IMR-90 (cell line): ENCODE measurements around the gene CNPY2. TPM values are rescaled to one million over a fixed set of nuclear protein-coding genes. Genes with fewer than 3 reads are reported as not detected.

Experiments used
- ATAC-seq: fragments of 200-7000 bp; cut with Tn5 transposase; 2 replicates; pipeline ENCODE4 v1.9.1; 2020; ENCODE audit warnings: low read depth, mild to moderate bottlenecking, moderate library complexity
- BruUV-seq: library from RNA; stranded (reverse); fragments of 400-500 nt; replicated peaks from 2 replicates; lab custom pipeline; 2021; lab: Mats Ljungman, UMichigan
- CTCF ChIA-PET: fragments of 300-600 bp; formaldehyde crosslinking; extraction: SDS; loops from one replicate; lab custom pipeline; 2021; ENCODE audit warnings: antibody characterized with exemption; lab: Yijun Ruan, JAX
- POLR2A ChIA-PET: fragments of 300-600 bp; sonication (Branson Sonifier 250); formaldehyde crosslinking; loops from one replicate; lab custom pipeline; 2022; ENCODE audit warnings: antibody characterized with exemption; ENCODE audit not compliant: unreplicated experiment; lab: Charles Lee
- DNase-seq: peaks from one replicate; pipeline ENCODE4 v3.0.0; 2013
- H2AFZ ChIP-seq: replicated peaks from 2 replicates; pipeline ENCODE3; 2013; ENCODE audit warnings: low read length, mild to moderate bottlenecking; ENCODE audit not compliant: poor library complexity
- H2AK5ac ChIP-seq: 2 replicates; pipeline ENCODE4 v1.6.1; 2013; ENCODE audit warnings: low read depth, low read length, inconsistent platforms
- H2AK9ac ChIP-seq: replicated peaks from 2 replicates; pipeline ENCODE3; 2013; ENCODE audit warnings: mild to moderate bottlenecking, low read depth, low read length, moderate library complexity; ENCODE audit not compliant: poor library complexity
- H2BK120ac ChIP-seq: 2 replicates; pipeline ENCODE4 v1.6.1; 2013; ENCODE audit warnings: low read depth, low read length, inconsistent platforms
- H2BK15ac ChIP-seq: 3 replicates; pipeline ENCODE4 v1.6.1; 2013; ENCODE audit warnings: low read depth, low read length, inconsistent platforms
- H2BK20ac ChIP-seq: 2 replicates; pipeline ENCODE4 v1.6.1; 2013; ENCODE audit warnings: low read depth, mild to moderate bottlenecking, inconsistent platforms, low read length, moderate library complexity
- H2BK5ac ChIP-seq: 2 replicates; pipeline ENCODE4 v1.6.1; 2013; ENCODE audit warnings: mild to moderate bottlenecking, low read depth, low read length, inconsistent platforms; ENCODE audit not compliant: poor library complexity, severe bottlenecking
- H3K14ac ChIP-seq: replicated peaks from 2 replicates; pipeline ENCODE4 v1.6.1; 2013; ENCODE audit warnings: low read depth, low read length, inconsistent platforms
- H3K18ac ChIP-seq: 2 replicates; pipeline ENCODE4 v1.6.1; 2013; ENCODE audit warnings: low read depth, low read length, control low read depth
- H3K23ac ChIP-seq: 2 replicates; pipeline ENCODE4 v1.6.1; 2013; ENCODE audit warnings: low read depth, low read length, inconsistent platforms
- H3K27ac ChIP-seq: 2 replicates; pipeline ENCODE4 v1.5.1; 2013; ENCODE audit warnings: mild to moderate bottlenecking, control low read depth, low read length; ENCODE audit not compliant: insufficient read depth
- H3K27me3 ChIP-seq: 2 replicates; pipeline ENCODE4 v1.6.1; 2013; ENCODE audit warnings: low read length; ENCODE audit not compliant: control insufficient read depth, insufficient read depth
- H3K36me3 ChIP-seq: 2 replicates; pipeline ENCODE4 v1.6.1; 2013; ENCODE audit warnings: low read length, mixed read lengths; ENCODE audit not compliant: control insufficient read depth, insufficient read depth
- H3K4ac ChIP-seq: 2 replicates; pipeline ENCODE4 v1.6.1; 2013; ENCODE audit warnings: low read depth, low read length, inconsistent platforms
- H3K4me1 ChIP-seq: 2 replicates; pipeline ENCODE4 v1.6.1; 2013; ENCODE audit warnings: low read length, mixed read lengths; ENCODE audit not compliant: control insufficient read depth, insufficient read depth
- H3K4me2 ChIP-seq: 2 replicates; pipeline ENCODE4 v1.6.1; 2013; ENCODE audit warnings: low read depth, mild to moderate bottlenecking, control low read depth, low read length, moderate library complexity
- H3K4me3 ChIP-seq: 2 replicates; pipeline ENCODE4 v1.5.1; 2013; ENCODE audit warnings: low read depth, mild to moderate bottlenecking, control low read depth, low read length, moderate library complexity; ENCODE audit not compliant: insufficient read depth
- H3K56ac ChIP-seq: 2 replicates; pipeline ENCODE4 v1.6.1; 2013; ENCODE audit warnings: low read length, inconsistent platforms; ENCODE audit not compliant: insufficient read depth; ENCODE audit errors: extremely low read depth
- H3K79me1 ChIP-seq, 2 experiments: 2 replicates each; pipeline ENCODE4 v1.6.1; 2013; ENCODE audit warnings: low read length in 2 of 2, inconsistent platforms in 1 of 2, low read depth in 1 of 2
- H3K9ac ChIP-seq: 2 replicates; pipeline ENCODE4 v1.6.1; 2013; ENCODE audit warnings: low read depth, low read length, control low read depth
- H3K9me1 ChIP-seq: 2 replicates; pipeline ENCODE4 v1.6.1; 2013; ENCODE audit warnings: low read length, inconsistent platforms; ENCODE audit not compliant: insufficient read depth
- H3K9me3 ChIP-seq: 2 replicates; pipeline ENCODE4 v1.6.1; 2013; ENCODE audit warnings: low read length; ENCODE audit not compliant: control insufficient read depth, insufficient read depth
- H4K20me1 ChIP-seq: 2 replicates; pipeline ENCODE4 v1.6.1; 2013; ENCODE audit warnings: low read length, inconsistent platforms; ENCODE audit not compliant: insufficient read depth
- H4K5ac ChIP-seq: 2 replicates; pipeline ENCODE4 v1.6.1; 2013; ENCODE audit warnings: mild to moderate bottlenecking, low read depth, low read length, control low read depth
- H4K8ac ChIP-seq, 2 experiments: 2 replicates each; pipeline ENCODE4 v1.6.1; 2013; ENCODE audit warnings: low read depth in 2 of 2, low read length in 2 of 2, control low read depth in 1 of 2, inconsistent platforms in 1 of 2
- H4K91ac ChIP-seq: 2 replicates; pipeline ENCODE4 v1.6.1; 2013; ENCODE audit warnings: low read depth, low read length, inconsistent platforms; ENCODE audit not compliant: insufficient read depth
- CEBPB ChIP-seq: IDR thresholded peaks from 2 replicates; pipeline ENCODE4 v1.6.1; 2012; ENCODE audit warnings: low read depth, low read length, improper control_type of control experiment
- CHD1 ChIP-seq: IDR thresholded peaks from 2 replicates; pipeline ENCODE4 v1.6.1; 2012; ENCODE audit warnings: low read depth, low read length, improper control_type of control experiment
- FOS ChIP-seq: fragments of 150-350 bp; IDR thresholded peaks from 2 replicates; pipeline ENCODE4 v1.6.1; 2016; ENCODE audit warnings: low read depth, low read length
- POLR2A ChIP-seq: IDR thresholded peaks from 2 replicates; pipeline ENCODE4 v1.6.1; 2012; ENCODE audit warnings: mild to moderate bottlenecking, low read depth, low read length
- USF2 ChIP-seq: fragments of 150-350 bp; IDR thresholded peaks from 2 replicates; pipeline ENCODE4 v1.6.1; 2017; ENCODE audit warnings: mild to moderate bottlenecking, antibody characterized with exemption, low read length, low read depth
- WGBS, 2 experiments: methylation state at CpG; one replicate each; pipeline versions ENCODE4 v1.1.5 to v1.1.7; 2013; ENCODE audit warnings: missing lambda C conversion rate in 2 of 2; ENCODE audit not compliant: insufficient read length in 1 of 2; ENCODE audit errors: extremely low coverage in 2 of 2; 5-methylcytosine and 5-hydroxymethylcytosine counted together
- dilution Hi-C: fragments of 300-500 bp; cut with HindIII; formaldehyde crosslinking; loops from one replicate; pipeline ENCODE4 v1.14.3; 2018; ENCODE audit warnings: low sequenced_read_pairs; ENCODE audit not compliant: unreplicated experiment
- in situ Hi-C: fragments of 300-500 bp; cut with MboI; formaldehyde crosslinking; loops from 3 replicates; pipeline ENCODE4 v1.14.3; 2019; ENCODE audit warnings: low sequenced_read_pairs, inconsistent platforms, mixed read lengths
- intact Hi-C: fragments of 100-400 bp; cut with micrococcal nuclease; formaldehyde crosslinking; loops from 2 replicates; pipeline ENCODE4 v1.10.0; 2022
- polyA plus RNA-seq, 3 experiments: library from polyadenylated mRNA; depleted of rRNA; stranded (reverse); fragments of >200 nt; gene quantifications; 2 replicates each; pipeline ENCODE4 v1.2.3, GENCODE V29; 2012; ENCODE audit warnings: low replicate concordance in 1 of 3
- total RNA-seq: library from RNA; depleted of rRNA; stranded (reverse); fragments of >200 nt; gene quantifications from 2 replicates; pipeline ENCODE4 v1.2.3, GENCODE V29; 2012

Gene CNPY2
- total and polyA plus RNA-seq, 2 of the 4 experiments (the other 2 are of a cell fraction): 65.2 to 175 TPM

DNA sequence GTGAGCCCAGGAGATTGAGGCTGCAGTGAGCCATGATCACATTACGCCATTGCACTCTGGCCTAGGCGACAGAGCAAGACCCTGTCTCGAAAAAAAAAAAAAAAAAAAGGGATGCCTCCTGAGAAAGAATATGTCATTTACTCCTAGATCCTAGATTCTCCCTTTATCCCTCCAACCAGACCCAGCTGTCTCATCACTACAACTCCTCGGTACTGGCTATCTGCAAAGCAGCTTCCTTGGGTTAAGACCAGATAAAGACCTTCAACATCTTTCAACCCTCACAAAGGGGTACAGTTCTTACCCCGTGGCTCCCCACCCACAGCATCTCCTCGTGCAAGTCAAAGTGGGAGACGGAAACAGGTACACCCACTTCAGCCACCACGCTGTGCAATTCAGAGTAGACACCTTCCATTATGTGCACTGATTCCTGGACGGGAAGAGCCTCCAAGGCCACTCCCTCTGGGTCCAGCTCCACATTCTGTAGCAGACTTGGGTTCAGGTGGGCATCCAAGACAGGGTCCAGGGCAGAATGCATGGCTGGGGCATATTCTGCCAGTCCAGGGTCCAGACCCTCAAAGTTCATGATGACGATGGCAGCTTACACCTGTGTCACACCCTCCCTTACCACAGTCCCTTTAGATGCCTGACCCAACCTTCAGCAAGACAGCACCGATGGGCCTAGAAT lies 16.9 kb upstream of the CNPY2 start:
- TF ChIP-seq CEBPB: no peak
- no peak for TF ChIP-seq FOS
- TF ChIP-seq POLR2A: no peak
- TF ChIP-seq CHD1: no peak
- TF ChIP-seq USF2: no peak
- H3K9ac ChIP-seq: peak overlapping the region; percentile 67

More for the DNA sequence above, 16.9 kb upstream of the CNPY2 start:
- Histone ChIP-seq H2BK20ac (peak overlapping the region; percentile 73; the same call in 1 of the 2 replicates), H2AK9ac (peak overlapping the region; percentile 96), H4K20me1 (no peaks in the 10 kb centered on the region), H3K4me3 (peak overlapping the region; percentile 56; the same call in 1 of the 2 replicates), H3K4me2 (peak overlapping the region; percentile 93), H3K4ac (peak overlapping the region; percentile 100), H3K9me1 (peaks cover 10% of the 10 kb centered on the region), H3K4me1 (peaks cover 5% of the 10 kb centered on the region; the same call in 1 of the 2 replicates), H4K8ac (peak overlapping the region; percentile 99 to 100), H2BK5ac (peak overlapping the region; percentile 60), H3K27me3 (no peaks in the 10 kb centered on the region), H3K27ac (peak overlapping the region; percentile 74), H4K5ac (peak overlapping the region; percentile 98), H2BK120ac (peak overlapping the region; percentile 78; the same call in 1 of the 2 replicates), H2BK15ac (peak overlapping the region; percentile 74; the same call in 1 of the 3 replicates), H3K23ac (peak overlapping the region; percentile 43; the same call in 1 of the 2 replicates), H3K36me3 (no peaks in the 10 kb centered on the region), H3K9me3 (no peaks in the 10 kb centered on the region), H4K91ac (peak overlapping the region; percentile 99), H3K56ac (peak overlapping the region; percentile 88; the same call in 1 of the 2 replicates), H3K79me1 (peaks cover 10 to 24% of the 10 kb centered on the region in 2 experiments; a peak in 3 of 4 replicates), H3K14ac (peak overlapping the region; percentile 89), H2AK5ac (peak overlapping the region; percentile 99), H3K18ac (no peak overlapping the region), H2AFZ (peak overlapping the region; percentile 88)
- intact Hi-C loops (no loop called here), in situ Hi-C loops (no loop called here), dilution Hi-C loops (no loop called here)
- no TSS peak for BruUV-seq
- ATAC-seq (no peak), DNase-seq (no peak)
- ChIA-PET POLR2A (no interaction called here), CTCF (no interaction called here)
- 89% methylated on average over 3 of the region's 11 CpGs; no CpG with 5 or more reads in 1 of the 2 experiments for WGBS, 2 experiments
